ENCODE results near the gene PRMT7.

Gene PRMT7

DNA sequence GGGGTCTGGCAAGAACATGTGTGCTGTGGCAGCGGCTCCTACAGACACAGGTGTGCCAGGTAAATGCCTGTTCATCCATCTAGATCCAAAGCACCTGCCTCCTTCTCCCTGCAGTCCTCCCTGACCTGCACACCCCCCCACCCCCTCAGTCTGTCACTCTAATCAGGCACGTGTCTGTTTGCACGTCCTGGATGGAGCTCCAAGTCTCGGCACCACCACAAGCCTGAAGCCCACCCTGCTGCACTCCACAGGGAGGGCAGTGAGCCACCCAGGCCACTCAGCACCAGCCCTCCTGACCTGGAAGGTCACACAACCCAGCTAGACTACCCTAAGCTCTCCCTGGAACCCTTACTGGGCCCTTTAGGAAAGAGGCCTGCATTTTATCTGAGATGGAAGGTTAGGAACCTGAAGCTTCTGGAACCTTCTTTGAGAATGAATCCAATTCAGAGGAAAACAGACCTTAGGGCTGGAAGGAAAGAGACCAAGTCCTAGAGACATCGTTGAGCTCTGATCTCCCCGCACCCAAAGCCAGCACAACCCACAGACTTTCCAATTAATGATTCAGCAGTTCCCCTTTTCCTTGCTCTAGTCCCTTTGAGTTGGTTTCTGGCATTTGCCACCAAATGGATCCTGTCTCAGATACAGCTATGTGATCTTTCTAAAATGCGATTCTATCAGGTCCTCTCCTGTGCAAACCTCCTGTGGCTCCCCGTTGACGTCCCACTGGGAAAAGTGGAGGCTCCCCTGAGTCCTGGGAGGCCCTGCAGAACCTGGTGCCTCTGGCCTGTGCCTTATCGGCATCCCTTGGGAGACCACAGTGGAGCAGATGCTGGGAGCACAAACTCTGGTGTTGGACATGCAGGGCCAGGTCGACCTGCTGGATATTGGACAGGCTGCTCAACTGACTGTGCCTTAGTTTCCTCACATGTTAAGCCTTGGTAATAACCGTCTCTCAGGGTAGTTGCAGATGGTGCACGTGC, 67.9 kb downstream of the PRMT7 start:
- Histone ChIP-seq H3K4me1 (ENCODE audit: control insufficient read depth, insufficient read depth, low read length, unreplicated experiment) (no peaks in the 10 kb centered on the region), H3K4me3 (ENCODE audit: low read depth, low read length) (no peak overlapping the region), H3K36me3 (ENCODE audit: insufficient read depth, low read length) (no peaks in the 10 kb centered on the region), H3K27ac (ENCODE audit: low read depth, low read length) (no peak overlapping the region), H2AFZ (ENCODE audit: low read length, unreplicated experiment) (no peak overlapping the region), H3K79me2 (ENCODE audit: control insufficient read depth, insufficient read depth, low read length, unreplicated experiment) (no peaks in the 10 kb centered on the region), H3K27me3 (ENCODE audit: insufficient read depth, low read length) (no peaks in the 10 kb centered on the region)

DNA sequence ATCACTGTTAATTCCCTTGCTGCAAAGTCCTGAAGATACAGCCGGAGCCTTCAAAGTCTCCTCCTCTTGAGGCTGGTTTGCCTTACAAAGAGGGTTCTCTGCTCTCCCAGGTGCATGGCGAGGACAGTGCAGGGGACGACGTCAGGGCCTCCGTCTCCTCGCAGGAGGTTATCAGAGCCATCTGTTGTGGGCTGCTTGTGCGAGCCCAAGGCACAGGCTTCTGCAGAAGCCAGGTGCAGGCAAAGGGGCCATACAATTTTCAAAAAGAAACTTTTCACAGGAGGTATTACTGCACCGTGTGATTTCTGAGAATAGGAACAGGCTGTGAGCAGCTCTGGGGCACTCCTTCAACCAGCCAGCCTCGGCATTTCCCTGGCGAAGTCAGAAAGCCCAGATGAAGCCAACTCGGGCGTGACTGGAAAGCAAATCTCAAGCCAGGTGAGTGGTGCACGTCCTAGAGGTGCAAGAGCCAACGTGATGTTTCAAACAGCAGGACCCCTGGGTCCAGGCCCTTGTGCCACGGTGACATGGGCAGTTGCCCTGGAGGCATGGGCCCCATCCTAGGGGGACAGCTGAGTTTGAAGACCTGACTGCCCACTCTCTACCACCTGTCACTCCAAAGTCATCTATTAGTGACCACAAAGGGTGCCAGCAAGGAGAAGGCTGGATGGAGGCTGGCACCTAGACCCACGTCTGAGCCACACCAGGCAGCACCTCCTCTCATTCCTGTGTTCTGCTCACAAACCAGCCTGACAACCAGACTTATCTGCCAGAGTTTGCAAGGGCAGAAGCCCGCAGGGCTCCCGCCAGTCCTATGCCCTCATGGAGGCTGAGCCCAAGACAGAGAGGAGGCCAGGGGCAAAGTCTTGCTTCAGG, 68.9 kb downstream of the PRMT7 start:
- Histone ChIP-seq H2AFZ (ENCODE audit: low read length, unreplicated experiment) (no peak overlapping the region), H3K36me3 (ENCODE audit: insufficient read depth, low read length) (no peaks in the 10 kb centered on the region), H3K27me3 (ENCODE audit: insufficient read depth, low read length) (no peaks in the 10 kb centered on the region), H3K4me3 (ENCODE audit: low read depth, low read length) (no peak overlapping the region), H3K79me2 (ENCODE audit: control insufficient read depth, insufficient read depth, low read length, unreplicated experiment) (no peaks in the 10 kb centered on the region), H3K27ac (ENCODE audit: low read depth, low read length) (no peak overlapping the region), H3K4me1 (ENCODE audit: control insufficient read depth, insufficient read depth, low read length, unreplicated experiment) (no peaks in the 10 kb centered on the region)

DNA sequence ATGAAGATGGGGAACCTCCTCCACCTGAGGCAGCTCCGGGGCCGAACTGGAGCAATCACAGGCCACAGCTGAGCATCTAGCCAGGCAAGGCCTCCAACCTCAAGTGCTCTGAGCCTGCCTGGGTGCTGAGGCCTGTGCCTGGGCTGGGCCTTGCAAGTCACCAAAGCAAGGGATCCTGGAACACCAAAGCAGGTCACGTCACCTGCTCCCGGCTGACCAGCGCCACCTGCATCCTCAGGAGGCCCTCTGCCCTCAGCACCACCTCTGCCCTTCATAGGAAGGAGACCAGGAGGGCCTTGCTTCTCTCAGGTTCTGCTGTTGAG, 69.5 kb downstream of the PRMT7 start:
- Histone ChIP-seq H3K36me3 (ENCODE audit: insufficient read depth, low read length) (no peaks in the 10 kb centered on the region), H3K4me1 (ENCODE audit: control insufficient read depth, insufficient read depth, low read length, unreplicated experiment) (no peaks in the 10 kb centered on the region), H3K27ac (ENCODE audit: low read depth, low read length) (no peak overlapping the region)

GRCh38 chr16:68380676-68381362, 70.0 kb downstream of the PRMT7 start:
- Histone ChIP-seq H3K4me3 (ENCODE audit: low read depth, low read length) (no peak overlapping the region), H3K27ac (ENCODE audit: low read depth, low read length) (no peak overlapping the region), H3K79me2 (ENCODE audit: control insufficient read depth, insufficient read depth, low read length, unreplicated experiment) (no peaks in the 10 kb centered on the region), H3K36me3 (ENCODE audit: insufficient read depth, low read length) (no peaks in the 10 kb centered on the region), H2AFZ (ENCODE audit: low read length, unreplicated experiment) (no peak overlapping the region), H3K27me3 (ENCODE audit: insufficient read depth, low read length) (peaks cover 4% of the 10 kb centered on the region; the same call in 1 of the 2 replicates), H3K4me1 (ENCODE audit: control insufficient read depth, insufficient read depth, low read length, unreplicated experiment) (no peaks in the 10 kb centered on the region)

More for the DNA sequence above, 69.5 kb downstream of the PRMT7 start:
- Histone ChIP-seq H2AFZ (ENCODE audit: low read length, unreplicated experiment) (no peak overlapping the region), H3K79me2 (ENCODE audit: control insufficient read depth, insufficient read depth, low read length, unreplicated experiment) (no peaks in the 10 kb centered on the region), H3K4me3 (ENCODE audit: low read depth, low read length) (no peak overlapping the region), H3K27me3 (ENCODE audit: insufficient read depth, low read length) (peaks cover 4% of the 10 kb centered on the region; the same call in 1 of the 2 replicates)

GRCh38 chr16:68381363-68381724, 70.5 kb downstream of the PRMT7 start:
- H3K4me3 ChIP-seq (ENCODE audit: low read depth, low read length): no peak overlapping the region
- no peaks in the 10 kb centered on the region for H3K36me3 ChIP-seq (ENCODE audit: insufficient read depth, low read length)
- H3K4me1 ChIP-seq (ENCODE audit: control insufficient read depth, insufficient read depth, low read length, unreplicated experiment): no peaks in the 10 kb centered on the region
- no peak overlapping the region for H2AFZ ChIP-seq (ENCODE audit: low read length, unreplicated experiment)
- peaks cover 4% of the 10 kb centered on the region; the same call in 1 of the 2 replicates for H3K27me3 ChIP-seq (ENCODE audit: insufficient read depth, low read length)
- H3K27ac ChIP-seq (ENCODE audit: low read depth, low read length): no peak overlapping the region
- no peaks in the 10 kb centered on the region for H3K79me2 ChIP-seq (ENCODE audit: control insufficient read depth, insufficient read depth, low read length, unreplicated experiment)

DNA sequence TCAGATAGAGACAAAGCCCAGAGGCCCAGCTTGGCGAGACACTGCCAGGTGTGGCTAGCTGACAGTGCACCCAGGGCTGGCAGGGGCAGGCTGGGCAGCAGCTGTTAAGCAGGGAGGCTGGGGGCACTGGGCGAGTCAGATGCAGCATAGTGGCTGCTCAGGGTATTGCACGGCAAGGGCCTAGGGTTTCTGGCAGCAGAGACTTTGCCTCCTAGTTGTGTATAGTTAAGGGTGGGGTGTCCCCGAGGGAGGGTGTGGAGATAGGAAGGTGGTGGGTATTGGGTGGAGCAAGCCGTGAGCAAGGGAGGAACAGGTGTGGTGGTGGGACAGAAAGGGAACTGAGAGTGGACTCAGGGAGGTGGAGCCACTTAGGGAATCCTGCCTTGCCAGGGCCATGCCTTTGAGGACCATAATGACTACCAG, 71.5 kb downstream of the PRMT7 start:
- H3K27me3 ChIP-seq (ENCODE audit: insufficient read depth, low read length): peaks cover 4% of the 10 kb centered on the region; the same call in 1 of the 2 replicates
- no peak overlapping the region for H3K27ac ChIP-seq (ENCODE audit: low read depth, low read length)
- no peaks in the 10 kb centered on the region for H3K79me2 ChIP-seq (ENCODE audit: control insufficient read depth, insufficient read depth, low read length, unreplicated experiment)
- no peaks in the 10 kb centered on the region for H3K36me3 ChIP-seq (ENCODE audit: insufficient read depth, low read length)
- no peaks in the 10 kb centered on the region for H3K4me1 ChIP-seq (ENCODE audit: control insufficient read depth, insufficient read depth, low read length, unreplicated experiment)
- no peak overlapping the region for H2AFZ ChIP-seq (ENCODE audit: low read length, unreplicated experiment)
- no peak overlapping the region for H3K4me3 ChIP-seq (ENCODE audit: low read depth, low read length)

DNA sequence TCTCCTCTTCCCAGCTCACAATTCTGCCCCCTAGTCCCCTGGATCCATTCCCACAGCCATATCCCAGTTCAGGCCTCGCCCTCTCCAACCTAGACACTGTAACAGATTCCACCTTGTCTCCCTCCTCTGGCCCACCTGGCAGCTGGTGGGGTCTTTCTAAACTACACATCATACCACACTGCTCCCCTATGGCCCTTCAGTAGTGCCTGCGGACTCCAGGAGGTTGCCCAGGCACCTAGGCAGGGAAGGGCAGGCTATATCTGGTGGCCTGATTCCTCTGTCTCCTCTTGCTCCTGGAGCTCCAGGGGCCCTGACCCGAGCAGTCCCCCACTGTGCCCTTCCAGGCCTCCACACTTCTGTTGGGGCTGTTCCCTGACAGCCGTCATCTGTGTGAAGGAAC, 73.0 kb downstream of the PRMT7 start:
- no peak overlapping the region for H3K27ac ChIP-seq (ENCODE audit: low read depth, low read length)
- no peak overlapping the region for H2AFZ ChIP-seq (ENCODE audit: low read length, unreplicated experiment)
- H3K27me3 ChIP-seq (ENCODE audit: insufficient read depth, low read length): peaks cover 4% of the 10 kb centered on the region; the same call in 1 of the 2 replicates
- no peaks in the 10 kb centered on the region for H3K4me1 ChIP-seq (ENCODE audit: control insufficient read depth, insufficient read depth, low read length, unreplicated experiment)
- H3K36me3 ChIP-seq (ENCODE audit: insufficient read depth, low read length): no peaks in the 10 kb centered on the region
- H3K4me3 ChIP-seq (ENCODE audit: low read depth, low read length): no peak overlapping the region
- no peaks in the 10 kb centered on the region for H3K79me2 ChIP-seq (ENCODE audit: control insufficient read depth, insufficient read depth, low read length, unreplicated experiment)

GRCh38 chr16:68384288-68385161, 73.7 kb downstream of the PRMT7 start:
- no peak overlapping the region for H3K4me3 ChIP-seq (ENCODE audit: low read depth, low read length)
- no peak overlapping the region for H2AFZ ChIP-seq (ENCODE audit: low read length, unreplicated experiment)
- H3K4me1 ChIP-seq (ENCODE audit: control insufficient read depth, insufficient read depth, low read length, unreplicated experiment): no peaks in the 10 kb centered on the region

DNA sequence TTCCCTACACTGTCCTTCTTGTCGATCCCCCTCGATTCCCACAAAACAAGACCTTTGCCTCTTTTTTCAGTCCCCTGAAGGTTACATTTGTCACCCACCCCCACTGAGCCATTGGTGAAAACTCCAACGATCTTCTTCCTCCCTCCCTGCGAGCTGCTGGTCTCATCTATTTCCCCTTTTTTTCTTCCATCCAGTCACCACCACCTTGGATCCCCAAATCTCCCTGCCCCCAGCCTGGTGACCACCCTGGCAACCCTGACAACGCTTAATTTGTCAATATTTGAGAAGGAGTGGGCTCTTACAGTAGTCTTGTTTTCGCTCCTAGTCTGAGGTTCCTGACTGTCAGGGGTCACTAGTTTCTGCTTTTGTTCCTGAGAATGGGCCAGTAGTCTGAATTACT, 74.6 kb downstream of the PRMT7 start:
- H3K27ac ChIP-seq (ENCODE audit: low read depth, low read length): no peak overlapping the region

More at GRCh38 chr16:68384288-68385161, 73.7 kb downstream of the PRMT7 start:
- Histone ChIP-seq H3K27me3 (ENCODE audit: insufficient read depth, low read length) (peaks cover 4% of the 10 kb centered on the region; the same call in 1 of the 2 replicates), H3K79me2 (ENCODE audit: control insufficient read depth, insufficient read depth, low read length, unreplicated experiment) (no peaks in the 10 kb centered on the region), H3K36me3 (ENCODE audit: insufficient read depth, low read length) (no peaks in the 10 kb centered on the region), H3K27ac (ENCODE audit: low read depth, low read length) (no peak overlapping the region)

More for the DNA sequence above, 74.6 kb downstream of the PRMT7 start:
- H3K4me1 ChIP-seq (ENCODE audit: control insufficient read depth, insufficient read depth, low read length, unreplicated experiment): no peaks in the 10 kb centered on the region
- no peaks in the 10 kb centered on the region for H3K79me2 ChIP-seq (ENCODE audit: control insufficient read depth, insufficient read depth, low read length, unreplicated experiment)
- H3K27me3 ChIP-seq (ENCODE audit: insufficient read depth, low read length): peaks cover 4% of the 10 kb centered on the region; the same call in 1 of the 2 replicates
- H3K4me3 ChIP-seq (ENCODE audit: low read depth, low read length): no peak overlapping the region
- no peaks in the 10 kb centered on the region for H3K36me3 ChIP-seq (ENCODE audit: insufficient read depth, low read length)
- no peak overlapping the region for H2AFZ ChIP-seq (ENCODE audit: low read length, unreplicated experiment)
